ENCODE data around the gene ITIH5. TPM values are rescaled to one million over a fixed set of nuclear protein-coding genes. Genes with fewer than 3 reads are reported as not detected.

Gene ITIH5
- total RNA-seq, 2 donors from 2014 or later = 33.6 to 67.0 TPM

- no peak for DNase-seq (ENCODE audit: low spot score)
- intact Hi-C loops (cut with DNase I) = no loop called here
These were observed 19.6 kb downstream of the ITIH5 start for GRCh38 chr10:7647062-7647664.

GRCh38 chr10:7642491-7643011 is 24.2 kb downstream of the ITIH5 start:
- intact Hi-C loops (cut with DNase I) = no loop called here

GRCh38 chr10:7635408-7636125 is 31.2 kb downstream of the ITIH5 start:
- intact Hi-C loops (cut with DNase I) = no loop called here
- no peak for DNase-seq (ENCODE audit: low spot score)

More at GRCh38 chr10:7642491-7643011, 24.2 kb downstream of the ITIH5 start:
- DNase-seq (ENCODE audit: low spot score) = no peak

- intact Hi-C loops (cut with DNase I) = no loop called here
- no peak for DNase-seq (ENCODE audit: low spot score)
These were observed 32.4 kb downstream of the ITIH5 start for GRCh38 chr10:7634142-7634894.

GRCh38 chr10:7626283-7626682 is 40.5 kb downstream of the ITIH5 start:
- DNase-seq (ENCODE audit: low spot score) = no peak
- intact Hi-C loops (cut with DNase I) = no loop called here

GRCh38 chr10:7625836-7626235 is 40.9 kb downstream of the ITIH5 start:
- intact Hi-C loops (cut with DNase I) = no loop called here
- no peak for DNase-seq (ENCODE audit: low spot score)

GRCh38 chr10:7625009-7625408 is 41.8 kb downstream of the ITIH5 start:
- intact Hi-C loops (cut with DNase I) = no loop called here
- DNase-seq (ENCODE audit: low spot score) = no peak

GRCh38 chr10:7622969-7623368 is 43.8 kb downstream of the ITIH5 start:
- no peak for DNase-seq (ENCODE audit: low spot score)
- intact Hi-C loops (cut with DNase I) = no loop called here

- intact Hi-C loops (cut with DNase I) = no loop called here
- DNase-seq (ENCODE audit: low spot score) = no peak
These were observed 48.3 kb downstream of the ITIH5 start for GRCh38 chr10:7618461-7618860.

- intact Hi-C loops (cut with DNase I) = no loop called here
- no peak for DNase-seq (ENCODE audit: low spot score)
These were observed 54.9 kb downstream of the ITIH5 start for GRCh38 chr10:7611909-7612308.

GRCh38 chr10:7610651-7611389 is 55.9 kb downstream of the ITIH5 start:
- intact Hi-C loops (cut with DNase I) = no loop called here
- DNase-seq (ENCODE audit: low spot score) = peak; percentile 81

GRCh38 chr10:7610026-7610425 is 56.7 kb downstream of the ITIH5 start:
- intact Hi-C loops (cut with DNase I) = no loop called here
- DNase-seq (ENCODE audit: low spot score) = no peak

GRCh38 chr10:7609556-7609955 is 57.2 kb downstream of the ITIH5 start:
- DNase-seq (ENCODE audit: low spot score) = no peak
- intact Hi-C loops (cut with DNase I) = no loop called here

GRCh38 chr10:7608001-7608400 is 58.8 kb downstream of the ITIH5 start:
- DNase-seq (ENCODE audit: low spot score) = no peak
- intact Hi-C loops (cut with DNase I) = no loop called here

- no peak for DNase-seq (ENCODE audit: low spot score)
- intact Hi-C loops (cut with DNase I) = no loop called here
These were observed 59.8 kb downstream of the ITIH5 start for GRCh38 chr10:7606951-7607404.

- no peak for DNase-seq (ENCODE audit: low spot score)
- intact Hi-C loops (cut with DNase I) = no loop called here
These were observed 61.0 kb downstream of the ITIH5 start for GRCh38 chr10:7605565-7606295.

GRCh38 chr10:7601023-7601656 is 65.6 kb downstream of the ITIH5 start:
- intact Hi-C loops (cut with DNase I) = no loop called here
- no peak for DNase-seq (ENCODE audit: low spot score)

GRCh38 chr10:7598771-7599170 is 68.0 kb downstream of the ITIH5 start:
- no peak for DNase-seq (ENCODE audit: low spot score)
- intact Hi-C loops (cut with DNase I) = no loop called here

Data from posterior vena cava (tissue), 2 donors.